GM12878 (cell line): ENCODE results near the gene ASIC5. TPM values are rescaled to one million over a fixed set of nuclear protein-coding genes. Genes with fewer than 3 reads are reported as not detected.

Source experiments
- ATAC-seq: fragments of 200-7000 bp; cut with Tn5 transposase; 3 replicates; pipeline ENCODE4 v1.9.1; 2020; ENCODE audit warnings: mild to moderate bottlenecking, moderate library complexity
- BruUV-seq: library from RNA; stranded (reverse); fragments of 400-500 nt; replicated peaks from 2 replicates; lab custom pipeline; 2021; lab: Mats Ljungman, UMichigan
- CTCF ChIA-PET: fragments of 300-600 bp; sonication (Branson Sonifier 250); formaldehyde crosslinking; extraction: SDS; loops from one replicate; lab custom pipeline; 2021; ENCODE audit warnings: inconsistent platforms; lab: Yijun Ruan, JAX
- POLR2A ChIA-PET: fragments of 350-600 bp; formaldehyde crosslinking; extraction: SDS; loops from one replicate; lab custom pipeline; 2021; ENCODE audit warnings: inconsistent platforms; lab: Charles Lee
- RAD21 ChIA-PET: fragments of 300-600 bp; sonication (Branson Sonifier 250); formaldehyde crosslinking; loops from one replicate; lab custom pipeline; 2023; ENCODE audit warnings: antibody characterized with exemption; ENCODE audit not compliant: unreplicated experiment; lab: Charles Lee
- SMC1A ChIA-PET: fragments of 300-600 bp; sonication (Branson Sonifier 250); formaldehyde crosslinking; loops from one replicate; lab custom pipeline; 2023; ENCODE audit not compliant: unreplicated experiment, uncharacterized antibody; lab: Charles Lee
- DNase-seq: peaks from one replicate; pipeline ENCODE4 v3.0.0-alpha.2; 2011; ENCODE audit warnings: low read depth, low spot score
- FAIRE-seq: peaks from 3 replicates; lab custom pipeline; 2011; peaks lifted over from hg19 to GRCh38; lab: Jason Lieb, UNC
- H2AFZ ChIP-seq: 2 replicates; pipeline ENCODE4 v1.6.0; 2011; ENCODE audit warnings: low read depth, low read length, control low read depth; ENCODE audit not compliant: control insufficient read depth
- H3K27ac ChIP-seq: 2 replicates; pipeline ENCODE4 v1.5.1; 2011; ENCODE audit warnings: control low read depth; ENCODE audit not compliant: control insufficient read depth, insufficient read depth
- H3K27me3 ChIP-seq, 2 experiments: replicated peaks in 1 of 2; 2 replicates each; pipeline versions ENCODE4 v1.6.0 to v1.6.1; 2011; ENCODE audit warnings: low read length in 1 of 2; ENCODE audit not compliant: control insufficient read depth in 2 of 2, insufficient read depth in 2 of 2
- H3K36me3 ChIP-seq, 2 experiments: 2 replicates each; pipeline ENCODE4 v1.5.1; 2011; ENCODE audit warnings: low read length in 1 of 2; ENCODE audit not compliant: control insufficient read depth in 2 of 2, insufficient read depth in 2 of 2
- H3K4me1 ChIP-seq: 2 replicates; pipeline ENCODE4 v1.6.1; 2011; ENCODE audit warnings: mild to moderate bottlenecking, low read length, moderate library complexity, mixed read lengths; ENCODE audit not compliant: control insufficient read depth, insufficient read depth
- H3K4me2 ChIP-seq: 2 replicates; pipeline ENCODE4 v1.6.0; 2011; ENCODE audit warnings: control low read depth; ENCODE audit not compliant: control insufficient read depth, insufficient read depth
- H3K4me3 ChIP-seq: fragments of 200-600 bp; sonication (generic); 2 replicates; pipeline ENCODE4 v1.5.1; 2016
- H3K79me2 ChIP-seq: 2 replicates; pipeline ENCODE4 v1.6.0; 2011; ENCODE audit warnings: low read length; ENCODE audit not compliant: control insufficient read depth, insufficient read depth
- H3K9ac ChIP-seq: 2 replicates; pipeline ENCODE4 v1.8.0; 2011; ENCODE audit warnings: low read length, control low read depth, mixed read lengths; ENCODE audit not compliant: control insufficient read depth, insufficient read depth
- H3K9me3 ChIP-seq: replicated peaks from 3 replicates; pipeline ENCODE4 v1.5.1; 2011; ENCODE audit warnings: mild to moderate bottlenecking, low read length; ENCODE audit not compliant: control insufficient read depth, insufficient read depth
- H4K20me1 ChIP-seq: 2 replicates; pipeline ENCODE4 v1.6.0; 2011; ENCODE audit not compliant: control insufficient read depth, insufficient read depth
- BMI1 ChIP-seq: fragments of 450-650 bp; IDR thresholded peaks from 2 replicates; pipeline ENCODE4 v1.6.1; 2016; ENCODE audit warnings: mild to moderate bottlenecking, moderate library complexity, borderline replicate concordance
- CHD1 ChIP-seq: IDR thresholded peaks from 2 replicates; pipeline ENCODE4 v1.6.1; 2012; ENCODE audit warnings: low read depth, low read length, improper control_type of control experiment
- ESRRA ChIP-seq: IDR thresholded peaks from 2 replicates; pipeline ENCODE4 v1.6.1; 2012; ENCODE audit warnings: mild to moderate bottlenecking, low read length, improper control_type of control experiment
- FOS ChIP-seq: IDR thresholded peaks from 3 replicates; pipeline ENCODE4 v1.6.1; 2011; ENCODE audit warnings: borderline replicate concordance; ENCODE audit not compliant: insufficient read length; ENCODE audit errors: extremely low read depth
- GATAD2B ChIP-seq: fragments of 450-650 bp; conservative IDR thresholded peaks from 2 replicates; pipeline ENCODE4 v1.6.1; 2017; ENCODE audit warnings: low read depth, mild to moderate bottlenecking, moderate library complexity
- HDGF ChIP-seq: fragments of 450-650 bp; IDR thresholded peaks from 2 replicates; pipeline ENCODE4 v1.6.1; 2016; ENCODE audit warnings: antibody characterized with exemption
- KLF5 ChIP-seq: fragments of 450-650 bp; IDR thresholded peaks from 2 replicates; pipeline ENCODE4 v1.6.1; 2014; ENCODE audit warnings: mild to moderate bottlenecking; ENCODE audit not compliant: partially characterized antibody
- NBN ChIP-seq: fragments of 450-650 bp; IDR thresholded peaks from 2 replicates; pipeline ENCODE4 v1.6.1; 2016
- NFYB ChIP-seq: IDR thresholded peaks from 2 replicates; pipeline ENCODE4 v1.6.1; 2011; ENCODE audit warnings: low read depth, mild to moderate bottlenecking, low read length, improper control_type of control experiment, moderate library complexity; ENCODE audit not compliant: insufficient read depth
- POU2F2 ChIP-seq: IDR thresholded peaks from 3 replicates; pipeline ENCODE4 v1.6.1; 2011; ENCODE audit warnings: low read depth, mild to moderate bottlenecking, low read length, borderline replicate concordance
- SMC3 ChIP-seq: IDR thresholded peaks from 2 replicates; pipeline ENCODE4 v1.6.1; 2011; ENCODE audit warnings: low read length, improper control_type of control experiment, borderline replicate concordance
- SP1 ChIP-seq: IDR thresholded peaks from one replicate; pipeline ENCODE4 v1.6.1; 2011; ENCODE audit warnings: low read depth, low read length
- TARDBP ChIP-seq: IDR thresholded peaks from 2 replicates; pipeline ENCODE4 v1.6.1; 2016; ENCODE audit warnings: borderline replicate concordance
- ZZZ3 ChIP-seq: IDR thresholded peaks from 2 replicates; pipeline ENCODE4 v1.6.1; 2011; ENCODE audit warnings: low read depth; ENCODE audit not compliant: control insufficient read depth, insufficient read length
- WGBS: methylation state at CpG from one replicate; pipeline ENCODE4 v1.1.6; 2016; ENCODE audit warnings: low lambda C conversion rate; ENCODE audit not compliant: insufficient replicate concordance, insufficient coverage; ENCODE audit errors: missing lambda C conversion rate; 5-methylcytosine and 5-hydroxymethylcytosine counted together
- in situ Hi-C: fragments of 300-500 bp; cut with MboI; formaldehyde crosslinking; loops from 9 replicates; pipeline ENCODE4 v1.14.3; 2018; ENCODE audit warnings: mixed read lengths
- intact Hi-C: fragments of 100-400 bp; cut with micrococcal nuclease; formaldehyde crosslinking; loops from one replicate; pipeline ENCODE4 v1.14.2; 2022; ENCODE audit not compliant: unreplicated experiment
- polyA plus RNA-seq, 11 experiments: library from polyadenylated mRNA; depleted of rRNA in 4 of 11; unstranded in 6 of 11; stranded (reverse) in 5 of 11; fragments of >200 nt; fragmentation: Nextera tagmentation in 4 of 11; fragmentation: Illumina TruSeq in 1 of 11; extraction: Ambion mirVana in 4 of 11; extraction: Trizol in 1 of 11; gene quantifications; 1 replicate in 1 of 11; 2 replicates in 10 of 11; pipeline versions ENCODE4 v1.2.1 to v1.2.3, GENCODE V29; 2011 to 2016; ENCODE audit warnings: inconsistent platforms in 2 of 11, missing spikeins in 2 of 11, low read depth in 1 of 11
- total RNA-seq, 4 experiments: library from RNA; depleted of rRNA in 3 of 4; stranded (reverse); fragments of >200 nt in 3 of 4; fragmentation: Illumina TruSeq in 1 of 4; extraction: Trizol in 1 of 4; gene quantifications; 2 replicates each; pipeline versions ENCODE4 v1.2.1 to v1.2.3, GENCODE V29; 2013 to 2021
- TF ChIP-seq, protein P1 (sequence below): fragments of 450-650 bp; IDR thresholded peaks from 2 replicates; pipeline ENCODE4 v1.6.1; 2017; ENCODE audit warnings: mild to moderate bottlenecking, low read depth, inconsistent platforms; ENCODE audit not compliant: poor library complexity, severe bottlenecking

The ASIC5 gene
- total and polyA plus RNA-seq, 10 of the 15 experiments (the other 5 are each of a cell fraction or from before 2014, with no cell fraction given): not detected

DNA sequence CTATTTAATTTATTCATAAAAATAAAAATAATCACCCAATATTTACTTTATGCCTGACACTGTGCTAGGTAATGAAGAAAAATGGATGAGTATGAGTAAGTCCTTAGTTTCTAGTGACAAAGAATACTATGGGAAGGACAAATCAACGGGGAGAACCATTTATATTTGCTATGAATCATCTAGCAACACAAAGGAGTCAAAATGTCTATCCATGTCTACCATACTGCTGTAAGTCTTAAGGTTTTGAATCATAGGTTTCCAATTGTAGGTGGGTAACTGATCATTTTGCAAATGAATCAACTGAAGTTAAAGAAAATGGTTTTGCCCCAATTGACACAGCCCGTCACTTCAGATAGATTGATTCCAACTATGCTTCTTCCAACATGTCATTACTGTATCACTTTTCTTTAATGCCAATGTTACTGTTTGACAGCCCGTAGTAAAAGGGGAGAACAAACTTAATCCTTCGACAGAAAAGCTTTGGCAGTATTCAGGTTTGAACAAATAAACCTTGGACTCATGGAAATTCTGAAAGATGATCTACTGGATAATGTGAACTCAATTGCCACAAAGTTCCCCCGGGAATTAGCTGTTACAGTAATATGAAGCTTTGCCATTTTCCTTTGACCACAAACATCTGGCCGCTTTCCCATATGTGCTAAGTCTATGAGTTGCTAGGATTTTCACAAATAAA is 40.6 kb upstream of the ASIC5 start:
- Histone ChIP-seq H3K9me3 (no peaks in the 10 kb centered on the region), H3K9ac (no peak overlapping the region), H3K4me3 (no peak overlapping the region), H3K27me3 (no peaks in the 10 kb centered on the region), H3K36me3 (no peaks in the 10 kb centered on the region), H3K79me2 (no peaks in the 10 kb centered on the region), H3K4me1 (peaks cover 3% of the 10 kb centered on the region; the same call in 1 of the 2 replicates), H2AFZ (no peak overlapping the region), H4K20me1 (no peaks in the 10 kb centered on the region), H3K27ac (no peak overlapping the region), H3K4me2 (no peak overlapping the region)
- TF ChIP-seq NFYB (no peak), GATAD2B (no peak), TARDBP (no peak), POU2F2 (no peak), HDGF (no peak), SP1 (no peak), ESRRA (no peak), BMI1 (no peak), CHD1 (no peak), KLF5 (no peak), NBN (no peak), FOS (no peak), SMC3 (no peak), ZZZ3 (no peak)
- TF ChIP-seq, protein P1, sequence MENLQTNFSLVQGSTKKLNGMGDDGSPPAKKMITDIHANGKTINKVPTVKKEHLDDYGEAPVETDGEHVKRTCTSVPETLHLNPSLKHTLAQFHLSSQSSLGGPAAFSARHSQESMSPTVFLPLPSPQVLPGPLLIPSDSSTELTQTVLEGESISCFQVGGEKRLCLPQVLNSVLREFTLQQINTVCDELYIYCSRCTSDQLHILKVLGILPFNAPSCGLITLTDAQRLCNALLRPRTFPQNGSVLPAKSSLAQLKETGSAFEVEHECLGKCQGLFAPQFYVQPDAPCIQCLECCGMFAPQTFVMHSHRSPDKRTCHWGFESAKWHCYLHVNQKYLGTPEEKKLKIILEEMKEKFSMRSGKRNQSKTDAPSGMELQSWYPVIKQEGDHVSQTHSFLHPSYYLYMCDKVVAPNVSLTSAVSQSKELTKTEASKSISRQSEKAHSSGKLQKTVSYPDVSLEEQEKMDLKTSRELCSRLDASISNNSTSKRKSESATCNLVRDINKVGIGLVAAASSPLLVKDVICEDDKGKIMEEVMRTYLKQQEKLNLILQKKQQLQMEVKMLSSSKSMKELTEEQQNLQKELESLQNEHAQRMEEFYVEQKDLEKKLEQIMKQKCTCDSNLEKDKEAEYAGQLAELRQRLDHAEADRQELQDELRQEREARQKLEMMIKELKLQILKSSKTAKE: no peak
- 49% methylated on average over 6 of the region's 6 CpGs for WGBS
- ChIA-PET CTCF (interaction anchor here (0.6 to 1.4 kb wide), 2 partner anchors 47 to 64 kb away, joined by 3 to 8 read pairs; partner anchors contain the start of gene CTSO), POLR2A (interaction anchor here (1.5 kb wide), 1 partner anchor 17 kb away, joined by 7 read pairs; no protein-coding TSS in a partner anchor), SMC1A (interaction anchor here (1.1 to 2.0 kb wide), 6 partner anchors 15 to 46 kb away, joined by 3 to 9 read pairs (median 4); partner anchors contain the start of gene CTSO), RAD21 (interaction anchor here (1.3 to 1.9 kb wide), 2 partner anchors 46 to 97 kb away, joined by 3 to 8 read pairs; partner anchors contain the start of gene CTSO)
- ATAC-seq (no peak), DNase-seq (no peak), FAIRE-seq (peak; percentile 38)
- in situ Hi-C loops (no loop called here), intact Hi-C loops (no loop called here)
- BruUV-seq: no TSS peak
